Activated CD8-positive, alpha-beta memory T cell treated with anti-CD3 and anti-CD28 coated beads for 4 hours (primary cell): ENCODE results near the gene CCSER1.
"Not testable (repeated sequence)": the region's sequence is repeated elsewhere in the genome, so short reads cannot be mapped to it uniquely, and the experiment has no call there.

Source experiments
- DNase-seq, 2 donors: peaks; one replicate each; pipeline ENCODE4 v3.0.0-alpha.2; 2020; ENCODE audit warnings: low read depth in 2 of 2

The CCSER1 gene

DNA sequence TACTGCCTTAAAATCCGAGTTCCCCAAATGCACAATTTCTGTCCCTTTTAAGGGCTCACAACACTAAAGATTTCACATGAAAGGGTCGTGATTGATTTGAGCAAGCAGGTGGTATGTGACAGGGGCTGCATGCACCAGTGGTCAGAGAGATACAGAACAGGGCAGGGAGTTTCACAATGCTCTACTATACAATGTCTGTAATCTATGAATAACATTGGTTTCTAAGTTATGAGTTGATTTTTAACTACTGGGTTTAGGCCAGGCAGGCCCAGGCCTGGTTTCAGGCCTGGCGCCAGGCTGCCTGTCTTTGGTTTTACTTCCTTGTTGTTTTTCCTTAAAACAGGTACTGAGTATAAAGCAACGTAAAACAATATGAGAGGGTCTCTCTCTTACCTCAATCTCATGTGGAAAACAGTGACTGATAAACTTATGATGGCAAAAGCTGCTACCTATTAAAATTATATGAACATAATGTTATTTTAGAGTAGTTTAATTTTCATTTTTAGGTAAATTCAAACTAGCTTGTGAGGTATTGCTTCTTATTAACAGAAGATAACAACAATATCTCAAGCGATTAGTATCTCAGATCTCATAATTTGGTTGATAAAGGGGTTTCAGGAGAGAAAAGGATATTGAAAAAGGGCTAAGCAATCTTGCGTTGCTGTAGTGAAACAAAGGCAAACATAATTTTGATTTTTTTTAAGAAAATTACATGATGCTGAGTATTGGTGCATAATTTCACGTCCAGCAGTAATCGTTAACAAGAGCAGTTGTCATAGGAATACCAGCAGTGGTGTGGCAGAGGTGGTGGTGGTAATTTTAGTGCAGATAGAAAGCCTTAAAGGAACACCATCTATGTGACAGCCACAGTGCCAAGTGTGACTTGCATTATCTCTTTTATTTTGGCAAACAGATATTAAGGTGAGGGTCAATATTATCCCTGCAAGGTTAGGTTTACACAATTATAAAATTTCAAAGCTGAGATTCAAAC, 1232.1 kb downstream of the CCSER1 start:
- DNase-seq = no peak

DNA sequence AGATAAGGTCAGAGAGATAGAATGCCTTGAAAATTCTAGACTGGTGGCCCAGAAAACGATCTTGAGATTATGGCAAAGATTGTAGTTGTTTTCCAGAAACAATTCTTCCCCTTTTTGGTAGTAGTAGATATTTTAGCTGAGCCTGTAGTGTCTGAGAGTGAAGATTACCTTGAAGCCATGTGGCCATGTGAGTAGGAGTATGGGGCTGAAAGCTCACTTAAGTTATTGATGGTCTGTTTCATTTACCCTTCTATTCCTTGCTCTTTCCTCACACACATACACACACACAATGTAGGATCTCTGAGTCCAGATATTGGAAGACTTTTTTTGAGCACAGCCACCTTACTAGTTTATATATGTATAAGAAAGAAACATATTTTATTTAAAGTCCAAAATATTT, 1234.9 kb downstream of the CCSER1 start:
- DNase-seq = no peak

DNA sequence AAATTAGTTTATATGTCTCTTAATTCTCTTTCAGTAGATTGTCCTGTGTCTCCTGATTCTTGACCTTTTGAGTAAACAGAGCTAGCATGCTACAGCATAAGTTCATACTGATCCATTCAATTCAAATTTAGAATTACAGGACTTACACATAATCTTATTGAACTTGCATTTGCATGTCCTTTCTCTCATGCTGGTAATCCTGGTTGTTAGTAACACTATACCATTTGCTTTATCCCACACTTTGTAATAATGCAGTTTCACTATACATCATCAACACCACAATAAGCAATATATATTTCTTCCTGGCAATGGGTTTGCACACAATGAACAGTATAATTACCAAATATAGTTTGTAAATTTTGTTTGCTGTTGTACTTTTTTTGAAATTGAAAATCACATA, 1239.4 kb downstream of the CCSER1 start:
- no peak for DNase-seq

DNA sequence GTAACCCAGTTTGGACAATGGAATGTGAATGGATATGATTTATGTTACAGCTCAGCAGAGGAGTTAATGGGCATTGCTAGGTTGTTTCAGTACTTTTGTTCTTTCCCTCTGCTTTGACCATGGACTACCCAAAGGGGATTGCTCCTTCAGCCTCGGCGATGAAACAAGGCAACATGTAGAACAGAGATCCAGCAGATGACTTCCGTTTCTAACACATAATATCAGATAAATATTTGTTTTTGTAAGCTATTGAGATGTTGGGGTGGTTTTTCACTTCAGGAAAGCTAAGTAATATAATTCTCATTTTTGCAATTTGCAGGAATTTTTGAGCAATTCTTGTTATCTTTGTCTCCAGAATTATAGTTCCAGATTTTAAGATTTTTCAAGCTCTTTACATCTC, 1241.9 kb downstream of the CCSER1 start:
- no peak for DNase-seq

DNA sequence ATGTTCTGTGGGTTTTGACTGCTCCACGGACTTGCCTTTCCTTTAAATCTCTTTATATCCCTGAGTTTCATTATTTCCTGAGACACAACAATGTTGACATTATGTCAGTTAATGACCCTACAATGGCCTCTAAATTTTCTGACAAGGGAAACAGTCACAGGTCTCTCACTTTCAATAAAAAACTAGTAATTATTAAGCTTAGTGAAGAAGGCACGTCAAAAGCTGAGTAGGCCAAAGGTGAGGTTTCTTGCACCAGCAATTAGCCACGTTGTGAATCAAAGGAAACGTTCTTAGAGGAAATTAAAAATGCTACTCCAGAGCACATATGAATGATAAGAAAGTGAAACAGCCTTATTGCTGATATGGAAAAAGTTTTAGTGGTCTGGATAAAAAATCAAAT, 1246.4 kb downstream of the CCSER1 start:
- no peak for DNase-seq

DNA sequence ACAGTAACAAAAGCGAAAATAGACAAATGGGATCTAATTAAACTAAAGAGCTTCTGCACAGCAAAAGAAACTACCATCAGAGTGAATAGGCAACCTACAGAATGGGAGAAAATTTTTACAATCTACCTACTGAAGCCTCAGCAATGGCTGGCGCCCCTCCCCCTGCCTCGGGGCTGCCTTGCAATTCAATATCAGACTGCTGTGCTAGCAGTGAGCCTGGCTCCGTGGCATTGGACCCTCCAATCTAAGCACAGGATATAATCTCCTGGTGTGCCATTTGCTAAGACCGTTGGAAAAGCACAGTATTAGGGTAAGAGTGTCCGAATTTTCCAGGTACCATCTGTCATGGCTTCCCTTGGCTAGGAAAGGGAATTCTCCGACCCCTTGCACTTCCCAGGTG, 1278.2 kb downstream of the CCSER1 start:
- DNase-seq = not testable (repeated sequence)

DNA sequence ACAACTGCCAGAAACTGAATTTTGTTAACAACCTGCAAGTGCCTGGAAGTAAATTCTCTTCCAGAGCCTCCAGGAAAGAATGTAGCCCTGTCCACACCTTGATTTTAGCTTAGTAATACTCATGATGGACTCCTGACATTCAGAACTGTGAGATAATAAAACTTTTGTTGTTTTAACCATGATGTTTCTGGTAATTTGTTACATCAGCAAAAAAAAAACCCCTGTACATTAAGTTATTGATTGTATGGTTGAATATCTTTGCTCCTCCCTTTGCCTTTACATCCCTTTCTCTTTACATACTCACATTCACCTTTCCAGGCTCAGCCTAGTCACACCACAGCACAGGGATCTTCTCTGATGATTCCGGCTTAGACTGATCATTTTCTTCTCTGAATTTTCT, 1294.8 kb downstream of the CCSER1 start:
- DNase-seq = no peak

DNA sequence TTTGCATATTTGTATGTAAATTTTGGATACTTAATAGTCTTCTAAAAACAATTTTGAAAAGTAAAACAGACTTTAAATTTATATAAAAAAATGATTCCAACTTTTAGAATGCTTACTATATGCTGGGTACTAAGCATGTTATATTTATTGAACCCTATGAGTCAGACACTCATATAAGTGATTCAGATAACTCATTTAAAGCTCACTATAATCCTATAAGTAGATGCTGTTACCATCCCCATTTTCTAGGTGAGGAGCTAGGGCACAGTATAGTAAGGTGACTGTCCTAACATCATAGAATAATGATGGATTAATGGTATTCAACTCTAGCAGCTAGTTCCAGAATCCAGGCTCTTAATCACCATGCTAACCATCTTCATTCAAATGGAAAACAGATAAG, 1299.5 kb downstream of the CCSER1 start:
- no peak for DNase-seq

DNA sequence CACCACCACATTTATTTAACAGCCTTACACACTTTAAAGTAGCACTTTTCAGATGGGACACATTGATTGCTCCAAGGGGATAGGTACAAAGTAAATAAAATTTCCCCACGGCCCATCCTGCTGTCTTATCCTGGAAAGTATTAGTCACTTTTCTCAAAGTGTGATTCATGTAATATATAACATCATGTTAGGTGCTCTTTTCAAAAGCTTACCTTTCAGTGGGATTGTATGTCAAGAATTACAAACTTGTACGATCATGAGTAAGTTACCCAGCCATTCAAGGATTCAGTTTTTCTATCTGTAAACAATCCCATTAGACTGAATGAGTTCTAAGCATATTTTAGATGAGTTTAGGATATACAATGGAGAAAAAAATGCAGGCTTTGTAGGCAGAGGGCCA, 1300.0 kb downstream of the CCSER1 start:
- DNase-seq = no peak

DNA sequence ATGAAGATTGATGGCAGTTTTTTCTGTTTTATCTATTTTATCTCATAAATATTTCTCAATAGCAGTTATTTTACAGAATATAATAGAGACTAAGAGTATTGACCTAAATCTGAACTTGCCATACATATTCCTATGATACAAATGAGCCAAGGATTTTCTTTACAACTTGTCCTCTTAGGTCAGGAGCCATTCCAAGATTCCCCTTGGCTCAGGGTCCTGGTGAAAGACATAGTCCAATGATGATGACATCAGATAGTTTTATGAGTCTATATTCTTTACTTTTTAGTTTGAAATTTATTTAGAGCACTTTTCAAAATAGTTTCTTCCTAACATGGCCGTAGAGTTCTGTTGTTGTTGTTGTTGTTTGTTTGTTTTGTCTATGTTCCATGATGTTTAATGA, 1307.4 kb downstream of the CCSER1 start:
- no peak for DNase-seq

DNA sequence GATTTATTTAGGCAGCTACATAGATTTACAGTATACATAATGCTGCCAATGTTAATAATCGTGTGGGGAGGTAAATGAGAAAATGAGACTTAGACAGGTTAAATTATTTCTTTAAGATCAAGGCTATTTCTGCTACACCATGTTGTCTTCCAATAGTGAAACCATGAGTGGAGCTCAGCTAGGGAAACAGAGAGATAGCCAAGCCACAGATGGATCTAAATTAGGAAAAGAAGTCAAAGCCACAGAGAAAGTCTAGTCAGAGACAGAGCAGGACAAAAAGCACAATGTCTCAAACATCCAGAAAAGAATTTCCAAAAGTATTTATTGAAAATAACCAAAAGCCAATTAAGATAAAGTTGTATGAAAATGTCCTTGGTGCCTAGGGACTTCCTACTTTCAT, 1309.4 kb downstream of the CCSER1 start:
- no peak for DNase-seq

DNA sequence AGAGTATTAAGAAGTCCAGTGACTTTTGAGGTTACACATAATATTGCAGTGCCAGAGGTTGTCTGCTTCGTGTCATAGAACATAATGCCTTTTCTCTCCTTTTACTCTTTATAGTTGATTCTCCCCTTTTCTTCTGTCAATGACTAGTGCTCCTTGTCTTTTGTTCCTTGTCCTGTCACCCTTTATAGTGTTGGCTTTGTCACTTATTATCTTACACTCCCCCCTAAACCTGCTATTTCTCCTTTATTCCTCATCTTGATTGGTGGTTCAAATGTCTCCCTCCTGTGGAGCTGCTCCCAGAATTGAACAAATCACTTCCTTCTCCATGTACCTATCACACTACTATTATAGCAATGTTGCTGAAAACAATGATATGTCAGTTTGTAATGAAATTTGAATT, 1320.0 kb downstream of the CCSER1 start:
- DNase-seq = no peak

DNA sequence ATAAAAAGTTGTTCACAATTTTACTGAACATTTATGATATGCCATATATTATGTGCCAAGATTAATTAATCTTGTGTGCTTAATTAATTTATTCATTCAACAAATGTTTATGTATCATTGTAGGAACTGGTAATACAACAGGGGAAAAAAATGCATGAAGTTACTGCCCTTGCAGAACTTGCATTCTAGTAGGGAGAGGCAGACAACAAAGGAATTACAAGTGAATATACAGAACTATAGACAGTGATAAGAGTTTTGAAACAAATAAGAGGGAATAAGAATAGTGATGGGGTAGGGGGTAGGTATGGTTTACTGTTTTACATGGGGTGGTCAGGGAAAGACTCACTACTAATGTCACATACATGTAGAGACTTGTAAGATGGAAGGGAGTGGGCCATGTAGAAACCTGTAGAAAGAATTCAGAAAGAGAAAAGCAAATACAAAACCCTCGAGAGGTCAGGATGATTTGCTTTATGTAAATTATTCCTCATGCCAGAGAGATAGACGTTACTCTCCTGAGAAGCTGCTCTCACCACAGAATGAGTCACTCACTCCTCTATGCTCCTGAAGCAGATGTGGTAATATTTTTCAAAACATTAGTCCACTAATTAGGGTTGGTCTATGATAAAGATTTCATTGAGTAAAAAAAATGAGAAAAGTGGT, 1321.6 kb downstream of the CCSER1 start:
- no peak for DNase-seq

DNA sequence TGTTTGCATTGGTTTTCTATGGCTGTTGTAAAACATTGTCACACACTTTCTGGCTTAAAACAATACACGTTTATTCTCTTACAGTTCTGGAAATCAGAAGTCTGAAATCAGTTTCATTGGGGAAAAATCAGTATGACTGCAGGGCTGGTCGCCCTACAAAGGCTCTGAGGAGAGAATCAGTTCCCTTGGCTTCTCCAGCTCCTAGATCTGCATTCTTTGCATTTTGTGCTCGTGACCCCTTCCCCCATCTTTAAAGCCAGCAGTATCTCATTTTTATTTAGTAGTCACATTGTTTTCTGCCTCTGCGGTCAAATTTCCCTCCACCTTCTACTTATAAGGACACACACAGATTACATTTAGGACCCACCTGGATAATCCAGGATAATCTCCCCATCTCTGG, 1326.9 kb downstream of the CCSER1 start:
- no peak for DNase-seq

DNA sequence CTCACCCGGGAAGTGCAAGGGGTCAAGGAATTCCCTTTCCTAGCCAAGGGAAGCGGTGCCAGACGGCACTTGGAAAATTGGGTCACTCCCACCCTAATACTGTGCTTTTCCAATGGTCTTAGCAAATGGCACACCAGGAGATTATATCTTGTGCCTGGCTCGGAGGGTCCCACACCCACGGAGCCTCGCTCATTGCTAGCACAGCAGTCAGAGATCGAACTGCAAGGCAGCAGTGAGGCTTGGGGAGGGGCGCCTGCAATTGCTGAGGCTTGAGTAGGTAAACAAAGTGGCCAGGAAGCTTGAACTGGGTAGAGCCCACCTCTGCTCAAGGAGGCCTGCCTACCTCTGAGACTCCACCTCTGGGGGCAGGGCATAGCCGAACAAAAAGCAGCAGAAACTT, 1335.4 kb downstream of the CCSER1 start:
- DNase-seq = not testable (repeated sequence)

DNA sequence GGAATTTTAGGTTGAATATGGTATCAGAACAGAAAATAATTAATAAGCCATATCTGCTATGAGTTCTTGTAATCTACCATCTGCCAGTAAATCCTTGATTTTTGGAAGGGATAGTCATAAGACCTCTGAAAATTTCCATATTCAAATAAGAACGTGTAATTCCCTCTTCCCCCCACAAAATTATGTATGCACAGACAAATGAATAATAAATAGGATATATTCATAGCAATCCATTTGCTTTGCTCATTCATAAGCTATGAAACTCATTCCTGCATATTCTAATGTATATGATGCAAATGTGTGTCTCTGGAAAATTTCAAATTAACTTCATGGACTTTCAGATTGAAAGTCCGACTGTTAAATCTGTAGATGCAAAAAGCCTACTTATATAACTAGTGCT, 1343.5 kb downstream of the CCSER1 start:
- DNase-seq = no peak

DNA sequence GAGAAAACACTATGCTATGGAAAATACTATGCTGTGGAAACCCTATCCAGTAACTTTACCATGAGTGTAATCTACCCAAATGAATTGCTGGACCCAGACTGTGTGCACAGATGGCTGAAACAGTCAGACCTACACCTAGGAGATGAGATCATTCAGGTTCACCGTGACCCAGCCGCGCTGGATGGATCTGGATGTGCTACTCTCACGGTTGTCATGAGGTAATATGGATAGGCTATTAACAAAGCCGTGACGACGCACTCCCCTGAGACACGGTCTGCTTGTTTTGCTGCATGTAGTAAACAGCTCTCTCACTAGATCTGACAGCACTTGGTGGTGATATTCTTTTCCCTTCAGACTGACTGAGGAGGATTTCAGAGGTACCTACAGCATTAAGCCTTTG, 1344.1 kb downstream of the CCSER1 start:
- no peak for DNase-seq

DNA sequence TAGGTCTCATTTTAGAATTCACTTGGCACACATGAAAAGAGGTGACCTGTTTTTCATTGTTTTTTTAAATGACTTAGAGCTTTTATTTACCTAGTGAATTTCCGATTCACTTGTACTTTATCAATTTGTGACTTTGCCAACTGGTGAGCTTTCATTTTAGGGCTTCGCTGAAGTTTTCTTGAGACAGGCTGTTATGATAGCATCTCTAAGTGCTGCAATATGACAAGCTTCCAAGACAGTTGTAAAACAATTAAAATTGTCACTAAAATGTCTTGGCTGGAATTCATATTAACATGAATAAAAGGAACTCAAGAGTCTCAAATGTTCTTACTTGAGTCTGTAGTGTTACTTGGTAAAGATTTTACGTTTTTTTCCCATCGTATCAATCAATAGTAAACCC, 1344.9 kb downstream of the CCSER1 start:
- DNase-seq = no peak

DNA sequence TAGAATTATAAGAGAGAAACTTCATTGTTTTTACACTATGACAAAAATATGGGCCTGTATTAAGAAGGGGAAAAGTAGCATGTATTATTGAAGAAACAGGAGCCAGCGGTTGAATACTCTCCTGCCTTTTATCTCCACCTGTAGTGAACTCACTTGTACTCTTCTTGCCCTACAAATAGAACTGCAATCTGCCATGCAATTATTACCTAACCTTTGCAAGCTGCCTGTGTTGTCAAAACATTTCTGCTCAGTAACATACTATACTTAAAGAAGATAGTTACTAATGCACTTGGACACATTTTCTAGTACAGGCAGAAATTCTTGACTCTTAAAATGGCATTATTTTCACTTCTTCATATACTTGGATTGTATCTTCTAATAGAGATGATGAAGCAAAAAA, 1358.2 kb downstream of the CCSER1 start:
- no peak for DNase-seq

DNA sequence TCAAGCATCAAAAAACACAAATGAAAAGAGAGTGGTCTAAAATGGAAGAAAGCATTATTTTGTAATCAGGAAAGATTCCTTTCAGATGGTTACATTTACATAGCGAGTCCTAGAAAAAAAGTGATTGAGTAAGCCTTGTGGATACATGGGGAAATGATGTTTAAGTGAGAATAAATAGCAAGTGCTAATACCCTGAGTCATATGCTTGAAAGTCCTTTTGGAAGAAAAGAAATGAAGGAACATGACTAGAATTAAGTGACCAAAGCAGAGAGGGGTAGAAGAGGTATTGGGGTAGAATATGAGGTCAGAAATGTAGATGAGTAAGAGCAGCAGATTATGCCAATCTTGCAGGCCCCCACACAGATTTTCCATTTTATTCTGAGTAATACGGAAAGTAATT, 1361.8 kb downstream of the CCSER1 start:
- DNase-seq = no peak

DNA sequence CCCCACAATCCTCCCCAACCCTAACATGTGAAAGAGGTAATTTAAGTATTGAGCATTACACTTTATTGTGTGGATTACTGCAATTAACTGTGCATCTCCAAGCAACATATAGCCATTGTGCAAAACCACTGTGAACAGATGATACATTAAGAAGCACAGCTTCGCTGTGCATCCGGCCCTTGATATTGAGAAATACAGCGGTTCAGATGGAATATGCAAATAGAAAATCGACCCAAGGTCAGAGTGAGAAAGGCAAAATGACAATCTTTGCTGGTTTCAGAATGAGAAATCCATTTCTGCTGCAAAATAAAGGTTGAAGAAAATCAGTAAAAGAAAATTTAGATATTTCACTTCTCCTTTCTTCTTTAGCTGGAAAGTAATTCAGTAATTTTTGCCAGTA, 1370.7 kb downstream of the CCSER1 start:
- no peak for DNase-seq

DNA sequence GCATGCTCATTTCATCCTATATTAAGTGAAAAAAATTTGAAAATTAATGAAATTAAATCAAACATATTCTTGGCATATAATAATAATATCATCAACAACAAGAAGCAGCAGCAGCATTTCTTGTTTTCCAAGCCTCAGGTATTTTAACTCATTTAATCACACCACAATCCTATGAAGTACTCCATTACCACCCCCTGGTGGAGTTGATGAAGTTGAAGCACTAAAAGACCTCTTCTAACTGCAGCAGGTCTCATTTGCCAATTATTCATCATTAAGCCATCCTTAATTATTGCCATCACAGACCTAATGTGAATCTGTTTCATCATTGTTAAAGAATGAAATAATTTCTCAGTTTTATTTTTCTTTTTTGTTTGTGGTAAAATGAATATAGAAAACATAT, 1375.2 kb downstream of the CCSER1 start:
- DNase-seq = no peak

DNA sequence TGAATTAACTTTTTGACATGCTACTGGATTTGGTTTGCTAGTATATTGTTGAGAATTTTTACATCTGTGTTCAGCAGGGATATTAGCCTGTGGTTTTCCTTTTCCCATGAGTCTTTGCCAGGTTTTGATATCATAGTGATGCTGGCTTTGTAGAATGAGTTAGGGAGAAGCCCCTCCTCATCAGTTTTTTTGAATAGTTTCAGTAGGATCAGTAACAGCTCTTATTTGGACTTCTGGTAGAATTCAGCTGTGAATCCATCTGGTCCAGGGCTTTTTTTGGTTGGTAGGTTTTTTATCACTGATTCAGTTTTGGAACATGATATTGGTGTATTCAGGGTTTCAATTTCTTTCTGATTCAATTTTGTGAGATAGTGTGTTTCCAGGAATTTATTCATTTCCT, 1386.1 kb downstream of the CCSER1 start:
- no peak for DNase-seq
